HEK293 (cell line): Measurements from ENCODE around the gene SUCO.

ENCODE experiments used
- CTCF ChIP-seq: fragments of 450-650 bp; formaldehyde crosslinking; IDR thresholded peaks from 2 replicates; pipeline ENCODE4 v1.5.1; 2016; ENCODE audit warnings: missing biosample characterization, missing genetic modification characterization
- PATZ1 ChIP-seq: fragments of 450-650 bp; formaldehyde crosslinking; IDR thresholded peaks from 2 replicates; pipeline ENCODE4 v1.5.1; 2016; ENCODE audit warnings: missing biosample characterization, missing genetic modification characterization
- TCF7L2 ChIP-seq: IDR thresholded peaks from 2 replicates; pipeline ENCODE4 v1.6.1; 2011; ENCODE audit warnings: low read depth, mild to moderate bottlenecking, inconsistent platforms, low read length, moderate library complexity, borderline replicate concordance
- YY1 ChIP-seq: fragments of 450-650 bp; formaldehyde crosslinking; IDR thresholded peaks from 2 replicates; pipeline ENCODE4 v1.5.1; 2018; ENCODE audit warnings: missing biosample characterization, missing genetic modification characterization
- ZFP37 ChIP-seq: fragments of 450-650 bp; formaldehyde crosslinking; IDR thresholded peaks from 2 replicates; pipeline ENCODE4 v1.5.1; 2016; ENCODE audit warnings: missing biosample characterization, missing genetic modification characterization
- ZNF274 ChIP-seq, 2 experiments: fragments of 200-500 bp in 1 of 2; fragments of 450-650 bp in 1 of 2; sonication (Bioruptor generic) in 1 of 2; formaldehyde crosslinking in 1 of 2; IDR thresholded peaks; 2 replicates each; pipeline versions ENCODE4 v1.5.1 to v1.6.1; 2014 to 2016; ENCODE audit warnings: borderline replicate concordance in 1 of 2, inconsistent platforms in 1 of 2, low read length in 1 of 2, missing biosample characterization in 1 of 2, missing genetic modification characterization in 1 of 2
- ZNF544 ChIP-seq: fragments of 450-650 bp; formaldehyde crosslinking; IDR thresholded peaks from 2 replicates; pipeline ENCODE4 v1.5.0; 2017; ENCODE audit warnings: missing biosample characterization, missing genetic modification characterization

- TF ChIP-seq YY1 (no peak), CTCF (tag by site-specific recombination) (no peak), PATZ1 (tag by site-specific recombination) (no peak), ZFP37 (no peak), ZNF274 (IDR thresholded peaks at IDR 0.05; ENCODE audit: low read length) (no peak), ZNF274 (tag by site-specific recombination; IDR thresholded peaks at IDR 0.05; ENCODE audit: borderline replicate concordance) (no peak), ZNF544 (no peak), TCF7L2 (no peak)
Measured at GRCh38 chr1:172585348-172585747, 52.4 kb downstream of the SUCO start.
